SK-N-SH (cell line): ENCODE measurements around the gene NOL4L.

Experiments
- CTCF ChIP-seq: fragments of 200-600 bp; sonication (generic); IDR thresholded peaks from 2 replicates; pipeline ENCODE4 v1.6.1; 2017; ENCODE audit warnings: antibody characterized with exemption, mild to moderate bottlenecking, moderate library complexity
- EP300 ChIP-seq, 2 experiments: IDR thresholded peaks; 2 replicates each; pipeline versions ENCODE4 v1.4.0 to v1.6.1; 2012; ENCODE audit warnings: borderline replicate concordance in 1 of 2, low read depth in 1 of 2, low read length in 1 of 2
- FOXM1 ChIP-seq: IDR thresholded peaks from 2 replicates; pipeline ENCODE4 v1.4.0; 2012; ENCODE audit warnings: low read depth, mild to moderate bottlenecking
- GABPA ChIP-seq: IDR thresholded peaks from 2 replicates; pipeline ENCODE4 v1.4.0; 2012; ENCODE audit warnings: low read depth, mild to moderate bottlenecking
- NRF1 ChIP-seq: IDR thresholded peaks from 2 replicates; pipeline ENCODE4 v1.6.1; 2012; ENCODE audit warnings: low read depth, mild to moderate bottlenecking, low read length
- POLR2AphosphoS5 ChIP-seq: IDR thresholded peaks from 2 replicates; pipeline ENCODE4 v1.6.1; 2012; ENCODE audit warnings: low read depth, low read length
- RAD21 ChIP-seq: IDR thresholded peaks from 2 replicates; pipeline ENCODE4 v1.6.1; 2012; ENCODE audit warnings: mild to moderate bottlenecking, low read length
- REST ChIP-seq: IDR thresholded peaks from 2 replicates; pipeline ENCODE4 v1.6.1; 2012; ENCODE audit warnings: mild to moderate bottlenecking, low read depth, low read length, moderate library complexity
- SMC3 ChIP-seq: IDR thresholded peaks from 2 replicates; pipeline ENCODE4 v1.6.1; 2012; ENCODE audit warnings: low read depth, low read length, improper control_type of control experiment
- TAF1 ChIP-seq: IDR thresholded peaks from 2 replicates; pipeline ENCODE4 v1.6.1; 2012; ENCODE audit warnings: low read depth, mild to moderate bottlenecking, low read length, moderate library complexity, borderline replicate concordance
- TCF12 ChIP-seq: IDR thresholded peaks from 2 replicates; pipeline ENCODE4 v1.4.0; 2012
- YY1 ChIP-seq: IDR thresholded peaks from 2 replicates; pipeline ENCODE4 v1.4.0; 2012; ENCODE audit warnings: low read depth, mild to moderate bottlenecking
- TF ChIP-seq, protein P1 (sequence below): IDR thresholded peaks from 2 replicates; pipeline ENCODE4 v1.4.0; 2012; ENCODE audit warnings: low read depth
- TF ChIP-seq, protein P2 (sequence below): fragments of 150-350 bp; IDR thresholded peaks from 2 replicates; pipeline ENCODE4 v1.6.1; 2017; ENCODE audit warnings: antibody characterized with exemption, low read length, low read depth, borderline replicate concordance

- TF ChIP-seq SMC3 (no peak), CTCF (no peak), RAD21 (no peak), FOXM1 (no peak), REST (no peak), TAF1 (no peak), NRF1 (no peak), YY1 (no peak), POLR2AphosphoS5 (no peak), GABPA (no peak), EP300 (IDR thresholded peaks at IDR 0.05; ENCODE audit: borderline replicate concordance in 1 of 2, low read depth in 1 of 2, low read length in 1 of 2) (no peak), TCF12 (no peak)
- TF ChIP-seq, protein P1, sequence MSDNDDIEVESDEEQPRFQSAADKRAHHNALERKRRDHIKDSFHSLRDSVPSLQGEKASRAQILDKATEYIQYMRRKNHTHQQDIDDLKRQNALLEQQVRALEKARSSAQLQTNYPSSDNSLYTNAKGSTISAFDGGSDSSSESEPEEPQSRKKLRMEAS = no peak
- TF ChIP-seq, protein P2, sequence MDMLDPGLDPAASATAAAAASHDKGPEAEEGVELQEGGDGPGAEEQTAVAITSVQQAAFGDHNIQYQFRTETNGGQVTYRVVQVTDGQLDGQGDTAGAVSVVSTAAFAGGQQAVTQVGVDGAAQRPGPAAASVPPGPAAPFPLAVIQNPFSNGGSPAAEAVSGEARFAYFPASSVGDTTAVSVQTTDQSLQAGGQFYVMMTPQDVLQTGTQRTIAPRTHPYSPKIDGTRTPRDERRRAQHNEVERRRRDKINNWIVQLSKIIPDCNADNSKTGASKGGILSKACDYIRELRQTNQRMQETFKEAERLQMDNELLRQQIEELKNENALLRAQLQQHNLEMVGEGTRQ = no peak
These were observed 117.4 kb downstream of the NOL4L start for GRCh38 chr20:32467506-32468312.
